Stimulated activated CD8-positive, alpha-beta memory T cell treated with anti-CD3 and anti-CD28 coated beads, Interleukin-12 subunit alpha, Interleukin-12 subunit beta, amount 100 ng/mL, for 24 hours (primary cell): ENCODE results near the gene TRIM36.

ENCODE experiments used
- DNase-seq: peaks from one replicate; pipeline ENCODE4 v3.0.0-alpha.2; 2020; ENCODE audit errors: extremely low read depth

TRIM36 gene, protein sequence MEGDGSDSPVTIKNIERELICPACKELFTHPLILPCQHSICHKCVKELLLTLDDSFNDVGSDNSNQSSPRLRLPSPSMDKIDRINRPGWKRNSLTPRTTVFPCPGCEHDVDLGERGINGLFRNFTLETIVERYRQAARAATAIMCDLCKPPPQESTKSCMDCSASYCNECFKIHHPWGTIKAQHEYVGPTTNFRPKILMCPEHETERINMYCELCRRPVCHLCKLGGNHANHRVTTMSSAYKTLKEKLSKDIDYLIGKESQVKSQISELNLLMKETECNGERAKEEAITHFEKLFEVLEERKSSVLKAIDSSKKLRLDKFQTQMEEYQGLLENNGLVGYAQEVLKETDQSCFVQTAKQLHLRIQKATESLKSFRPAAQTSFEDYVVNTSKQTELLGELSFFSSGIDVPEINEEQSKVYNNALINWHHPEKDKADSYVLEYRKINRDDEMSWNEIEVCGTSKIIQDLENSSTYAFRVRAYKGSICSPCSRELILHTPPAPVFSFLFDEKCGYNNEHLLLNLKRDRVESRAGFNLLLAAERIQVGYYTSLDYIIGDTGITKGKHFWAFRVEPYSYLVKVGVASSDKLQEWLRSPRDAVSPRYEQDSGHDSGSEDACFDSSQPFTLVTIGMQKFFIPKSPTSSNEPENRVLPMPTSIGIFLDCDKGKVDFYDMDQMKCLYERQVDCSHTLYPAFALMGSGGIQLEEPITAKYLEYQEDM

DNA sequence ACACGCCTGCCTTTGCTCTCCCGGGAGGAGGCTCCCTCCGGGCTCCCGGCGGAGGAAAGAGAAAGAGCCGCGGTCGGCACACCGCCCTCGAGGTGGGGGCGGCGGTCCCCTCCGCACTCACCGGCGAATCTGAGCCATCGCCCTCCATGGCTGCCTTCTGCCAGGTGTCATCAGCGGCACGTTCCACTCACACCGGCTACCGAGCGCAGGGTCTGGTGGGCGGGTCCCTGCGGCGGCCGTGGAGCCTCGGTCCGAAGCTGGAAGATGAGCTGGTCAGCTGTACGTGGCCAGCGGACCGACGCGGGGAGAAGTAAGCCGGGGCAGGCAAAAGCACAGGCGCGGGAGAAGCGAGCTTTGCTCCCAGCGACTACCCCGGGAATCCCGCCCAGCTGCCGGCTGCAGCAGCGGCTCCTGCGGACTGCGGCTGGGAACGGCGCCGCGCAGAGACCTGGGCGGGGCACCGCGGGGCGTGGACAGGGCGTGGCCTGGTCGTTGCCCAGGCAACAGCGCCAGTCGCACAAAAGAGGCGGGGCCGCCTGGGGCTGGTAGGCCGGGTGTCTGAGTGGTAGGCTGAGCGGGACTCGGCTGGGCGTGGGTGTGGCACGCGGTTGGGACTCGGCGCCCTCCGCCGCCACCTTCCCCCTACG lies at the start of gene TRIM36:
Gene TRIM36 (minus strand): TSS at position 422 of the 647 bp plus-strand sequence. CDS start 274 bp downstream, at position 148.
- peak; percentile 78 for DNase-seq

DNA sequence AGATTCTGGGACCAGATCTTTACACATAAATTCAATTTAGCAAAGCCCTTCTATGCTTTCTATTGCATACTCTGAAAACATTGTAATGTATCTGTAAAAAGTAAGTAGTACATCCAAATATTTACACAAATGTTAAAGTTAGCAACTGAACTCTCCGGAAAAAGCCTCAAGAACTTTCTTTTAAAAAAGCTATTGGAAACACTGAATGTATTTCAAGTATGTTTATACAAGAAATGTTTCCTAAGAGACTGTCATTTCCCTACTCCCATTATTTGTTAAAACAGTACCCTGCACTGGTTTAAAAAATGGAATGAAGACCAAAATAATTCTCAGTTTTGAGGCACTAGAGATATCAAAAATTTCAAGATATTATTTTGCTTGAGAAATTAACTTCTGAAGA lies 44.8 kb upstream of the TRIM36 start:
- no peak for DNase-seq

DNA sequence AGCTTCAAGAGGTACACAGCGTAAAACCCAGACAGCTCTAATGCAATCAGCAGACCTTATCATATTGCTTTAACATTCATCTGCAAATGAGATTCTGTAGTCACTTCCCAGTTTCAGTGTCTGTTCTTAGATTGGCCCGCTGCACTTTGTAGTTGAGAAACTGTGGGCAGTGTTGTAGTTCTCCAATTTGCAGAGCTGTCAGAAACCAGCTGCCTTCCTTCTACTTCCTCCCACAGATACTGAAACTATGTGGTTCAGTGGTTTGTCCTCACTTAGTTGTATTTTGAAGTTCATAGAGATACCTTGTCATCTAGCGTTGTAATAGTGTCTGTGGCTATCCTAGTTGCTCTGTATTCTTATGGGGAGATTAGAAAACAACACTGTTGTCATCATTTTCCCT lies 39.6 kb upstream of the TRIM36 start:
- peak; percentile 22 for DNase-seq

DNA sequence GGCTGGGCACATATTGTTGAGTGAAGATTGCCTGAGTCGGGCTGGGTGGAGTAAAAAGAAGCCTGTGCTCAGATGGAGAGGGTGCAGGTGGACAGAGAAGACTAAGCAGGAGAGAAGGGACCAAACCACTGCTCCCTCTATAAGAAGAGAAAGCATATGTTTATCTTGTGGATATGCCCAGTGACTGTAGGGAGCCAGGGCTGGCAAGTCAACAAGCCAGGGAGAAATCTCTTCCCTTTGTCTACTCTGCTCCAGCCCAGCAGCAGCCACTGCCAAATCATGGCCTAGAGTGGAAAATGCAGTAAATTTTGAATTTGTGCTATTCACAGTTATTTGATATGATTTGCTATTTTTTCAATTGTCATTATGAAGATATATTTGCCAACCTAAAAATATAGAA lies 33.2 kb upstream of the TRIM36 start:
- DNase-seq, result no peak

DNA sequence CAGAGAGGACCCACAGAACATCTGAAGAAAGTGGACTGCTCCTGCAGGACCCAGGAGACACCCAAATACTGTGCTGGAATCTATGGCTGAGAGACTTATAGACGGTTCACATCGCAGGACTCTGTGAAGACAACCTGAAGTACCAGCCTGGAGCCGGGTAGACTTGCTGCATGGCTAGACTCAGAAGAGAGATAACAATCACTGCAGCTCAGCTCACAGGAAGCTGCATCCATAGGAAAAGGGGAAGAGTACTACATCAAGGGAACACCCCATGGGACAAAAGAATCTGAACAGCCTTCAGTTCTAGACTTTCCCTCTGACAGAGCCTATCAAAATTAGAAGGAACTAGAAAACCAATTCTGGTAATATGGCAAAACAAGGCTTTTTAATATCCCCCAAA lies 26.5 kb upstream of the TRIM36 start:
- no peak for DNase-seq

DNA sequence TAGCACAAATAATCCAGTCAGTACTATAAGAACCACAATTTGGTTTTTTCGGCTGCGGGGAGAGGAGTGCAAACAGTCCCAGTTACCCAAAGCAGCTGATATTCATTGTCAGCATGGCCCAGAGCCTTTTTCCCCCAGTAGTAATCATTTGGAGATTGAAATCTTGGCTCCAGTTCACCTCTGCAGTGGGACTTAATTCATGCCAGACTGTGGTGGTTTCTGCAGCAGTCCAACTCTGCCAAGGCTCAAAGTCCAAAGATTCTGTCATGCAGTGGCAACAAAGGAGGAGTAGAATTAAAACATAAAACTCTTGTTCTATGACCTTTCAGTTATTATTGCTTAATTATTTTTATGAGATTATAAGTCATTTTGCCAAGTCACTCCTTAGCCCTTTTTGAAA lies 25.0 kb upstream of the TRIM36 start:
- no peak for DNase-seq

DNA sequence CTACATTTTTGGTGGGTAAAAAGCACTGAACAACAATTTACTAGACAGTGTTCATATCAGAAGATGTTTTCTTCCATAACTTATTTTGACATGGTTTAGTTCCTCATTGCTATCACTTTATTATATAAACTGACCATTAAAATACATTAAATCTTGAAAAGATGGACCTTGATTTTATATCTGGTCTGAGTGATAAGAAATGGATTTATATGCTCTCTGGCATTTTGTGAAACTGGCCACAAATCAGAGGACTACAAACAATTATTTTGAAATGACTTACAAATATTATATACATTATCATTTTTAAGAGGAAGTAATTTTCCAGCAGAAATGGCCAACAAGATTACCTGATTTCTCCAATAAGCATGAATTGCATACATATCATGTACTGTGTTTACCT lies 23.6 kb upstream of the TRIM36 start:
- DNase-seq, result no peak

DNA sequence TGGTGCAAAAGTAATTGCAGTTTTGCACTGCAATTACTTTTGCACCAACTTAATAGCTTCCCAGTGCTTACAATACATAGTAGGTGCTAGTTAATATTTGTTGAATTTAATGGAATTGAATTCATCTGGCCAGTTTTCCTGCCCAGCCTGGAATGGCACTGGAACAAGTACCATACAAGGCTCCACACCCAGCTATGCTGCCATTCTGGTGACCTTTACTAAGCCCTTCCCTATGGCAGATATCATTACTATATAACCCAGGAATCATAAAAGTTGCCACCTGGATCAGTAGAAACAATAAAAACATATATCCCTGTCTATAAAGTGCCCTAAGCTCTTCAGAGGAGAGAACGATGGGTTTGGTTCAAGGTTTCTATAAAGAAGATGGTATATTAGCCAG lies 22.4 kb upstream of the TRIM36 start:
- DNase-seq, result no peak

DNA sequence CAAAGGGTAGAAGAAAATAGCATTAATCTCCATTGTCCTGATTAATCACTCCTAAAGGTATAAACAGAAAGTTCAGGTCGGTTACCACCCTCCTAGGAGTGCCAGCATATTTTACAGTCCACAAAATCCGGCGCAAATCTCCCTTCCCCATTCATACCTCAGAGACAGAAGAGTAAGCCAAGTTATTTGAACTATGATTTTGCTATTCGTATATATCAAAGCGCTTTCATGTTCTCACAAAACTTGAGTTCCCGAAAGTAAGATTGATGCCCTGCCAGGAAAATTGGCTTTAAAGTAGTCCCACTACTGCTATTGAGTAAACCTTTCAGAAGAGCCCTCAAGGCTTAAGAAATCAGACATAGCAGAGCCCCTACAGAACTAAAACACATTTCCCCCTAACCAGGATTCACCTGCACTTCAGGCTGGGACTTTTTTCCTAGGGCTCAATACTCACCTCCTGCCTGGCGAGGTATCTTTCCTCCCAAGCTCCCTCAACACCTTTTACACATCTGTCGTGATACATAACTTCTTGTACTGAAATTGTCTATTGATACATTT lies 21.8 kb upstream of the TRIM36 start:
- no peak for DNase-seq

DNA sequence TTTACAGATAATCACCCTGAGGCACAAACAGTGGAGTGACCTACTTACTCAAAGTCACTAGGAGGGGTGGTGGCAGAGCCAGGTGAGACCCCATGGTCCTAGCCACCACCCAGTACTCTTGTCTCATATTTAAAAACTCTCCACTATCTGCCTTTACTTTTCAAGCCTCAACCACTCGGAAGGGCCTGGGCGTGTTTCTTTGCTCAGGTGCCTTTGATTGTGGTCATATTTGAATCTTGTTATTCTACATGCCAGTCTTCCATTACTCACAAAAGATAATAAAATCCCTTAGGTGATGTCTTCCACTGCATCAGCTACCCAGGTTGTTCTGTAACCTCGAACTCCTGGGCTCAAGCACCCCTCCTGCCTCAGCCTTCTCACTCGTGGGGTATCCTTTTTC lies 20.7 kb upstream of the TRIM36 start:
- no peak for DNase-seq

DNA sequence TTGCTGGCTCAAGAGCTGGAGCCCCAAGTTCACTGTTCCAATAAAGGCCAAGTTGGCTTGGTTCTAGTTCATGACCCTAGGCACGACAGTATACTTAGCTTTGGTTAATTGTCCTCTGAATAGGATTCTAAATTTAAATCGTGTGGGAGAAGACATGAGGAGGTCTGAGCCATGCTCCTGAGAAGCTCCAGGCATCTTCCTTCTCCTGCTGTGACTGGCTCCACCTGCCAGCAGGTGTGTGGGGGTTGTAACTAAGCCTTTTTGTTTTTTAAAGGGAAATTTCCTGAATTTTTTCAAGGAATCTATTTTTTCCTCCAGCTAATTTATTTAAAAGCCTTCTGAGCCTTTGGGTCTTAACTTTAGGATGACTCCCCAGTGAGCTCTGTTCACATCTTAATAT lies 20.2 kb upstream of the TRIM36 start:
- no peak for DNase-seq

DNA sequence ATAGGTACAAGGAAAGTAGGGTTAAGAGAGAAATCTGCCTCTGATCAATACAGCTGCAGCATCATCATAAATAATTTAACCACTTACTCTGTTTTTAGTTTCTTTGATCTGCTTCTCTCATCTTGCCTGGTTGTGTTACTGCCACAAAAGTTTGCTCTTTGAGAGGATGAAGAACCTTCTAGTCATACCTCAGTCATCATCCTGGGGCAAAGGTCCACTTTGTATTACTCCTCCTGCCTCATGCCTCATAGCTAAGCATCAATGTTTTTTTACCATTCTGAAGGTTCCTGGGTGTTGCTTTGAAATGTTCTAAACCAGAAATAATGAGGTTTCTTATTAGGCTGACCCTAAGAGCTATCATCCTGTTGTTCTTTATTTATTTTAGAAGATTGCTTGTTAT lies 17.1 kb upstream of the TRIM36 start:
- no peak for DNase-seq

DNA sequence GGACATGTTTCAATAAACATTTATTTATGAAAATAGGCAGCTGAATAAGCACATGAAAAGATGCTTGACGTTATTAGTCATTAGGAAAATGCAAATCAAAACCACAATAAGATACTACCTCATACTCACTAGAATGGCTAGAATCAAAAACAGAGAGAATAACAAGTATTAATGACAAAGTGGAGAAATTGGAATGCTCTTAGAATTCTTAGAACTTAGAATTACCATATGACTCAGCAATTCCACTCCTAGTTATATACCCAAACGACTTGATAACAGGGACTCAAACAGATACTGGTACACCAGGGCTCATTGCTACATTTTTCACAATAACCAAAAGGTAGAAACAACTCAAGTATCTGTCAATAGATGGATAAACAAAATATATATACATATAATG lies 15.1 kb upstream of the TRIM36 start:
- DNase-seq, result no peak

DNA sequence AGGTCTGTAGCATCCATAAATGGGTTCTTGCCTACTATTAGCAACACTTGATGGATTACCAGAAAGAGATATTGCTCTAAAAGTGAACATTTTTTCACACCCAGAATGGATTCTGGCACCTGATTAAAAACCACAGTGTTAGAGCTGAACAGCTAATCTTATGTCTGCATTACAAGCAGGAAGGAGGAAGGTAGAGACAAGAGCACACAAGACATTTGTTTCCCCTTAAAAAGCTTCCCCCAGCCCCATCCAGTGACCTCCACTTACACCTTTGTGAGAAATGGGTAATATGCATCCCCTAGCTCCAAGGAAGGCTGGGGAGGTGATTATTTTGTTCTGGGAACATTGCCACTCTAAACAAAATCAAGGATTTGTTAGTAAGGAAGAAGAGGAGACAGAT lies 12.0 kb upstream of the TRIM36 start:
- DNase-seq, result no peak

DNA sequence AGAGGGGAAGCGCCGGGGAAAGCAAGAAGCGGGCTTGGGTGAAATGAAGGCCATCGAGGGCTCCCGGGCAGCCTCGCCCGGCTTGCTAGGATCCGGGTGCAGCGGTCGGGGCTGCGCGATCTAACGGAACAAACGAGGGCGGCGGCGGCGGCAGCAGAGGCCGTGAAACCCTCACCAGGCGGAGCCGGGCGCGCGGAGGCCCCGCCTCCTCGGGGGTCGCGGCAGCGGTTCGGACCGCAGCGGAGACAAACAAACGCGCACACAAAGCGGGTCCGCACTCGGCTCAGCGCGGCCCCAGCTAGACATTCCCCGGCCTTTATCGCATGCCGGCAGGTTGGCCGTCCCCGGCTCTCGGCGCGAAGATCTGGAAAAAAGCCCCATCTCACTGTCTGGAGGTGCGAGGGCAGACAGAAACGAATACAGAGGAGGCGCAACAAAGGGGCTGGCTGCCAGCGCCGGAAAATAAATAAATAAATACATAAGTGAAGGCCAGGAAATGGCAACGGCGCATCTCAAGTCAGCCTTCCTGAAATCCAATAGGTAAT lies 10.5 kb upstream of the TRIM36 start:
- no peak for DNase-seq

DNA sequence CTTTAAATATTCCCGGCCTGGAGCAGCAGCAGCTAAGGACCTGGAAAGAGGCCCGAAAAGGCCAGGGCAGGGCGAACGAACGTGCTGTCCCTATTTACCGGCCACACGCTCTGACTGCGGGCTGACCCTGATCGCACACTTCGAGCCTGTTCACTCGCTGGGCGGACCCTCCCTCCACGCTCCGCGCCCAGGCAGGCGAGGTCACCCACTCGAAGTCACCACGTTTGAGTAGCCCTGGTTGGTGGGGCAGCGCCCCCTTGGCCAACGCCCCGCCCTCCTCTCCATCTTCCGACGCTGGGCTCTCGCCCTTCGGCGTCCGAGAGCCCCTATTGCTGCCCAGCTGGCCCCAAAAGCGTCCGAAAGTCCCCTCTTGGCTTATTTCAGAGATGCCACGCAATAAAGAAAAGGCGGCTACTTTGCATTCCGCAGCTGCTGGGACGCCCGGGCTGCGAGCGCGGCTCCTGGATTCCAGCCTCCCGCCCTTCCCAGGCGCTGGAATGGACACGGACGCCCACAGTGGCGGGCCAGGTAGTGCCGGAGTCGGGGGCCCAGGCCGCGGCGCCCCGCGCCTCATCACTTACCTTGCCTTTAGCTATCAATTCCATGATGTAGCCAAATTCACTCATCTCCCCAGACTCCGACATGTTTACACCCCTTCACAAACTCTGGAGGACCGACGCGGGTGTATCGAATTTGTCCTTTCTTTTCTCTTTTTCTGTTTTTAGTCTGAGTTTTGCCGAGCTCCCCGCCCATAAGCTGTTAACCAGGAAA lies 9.9 kb upstream of the TRIM36 start:
- no peak for DNase-seq

DNA sequence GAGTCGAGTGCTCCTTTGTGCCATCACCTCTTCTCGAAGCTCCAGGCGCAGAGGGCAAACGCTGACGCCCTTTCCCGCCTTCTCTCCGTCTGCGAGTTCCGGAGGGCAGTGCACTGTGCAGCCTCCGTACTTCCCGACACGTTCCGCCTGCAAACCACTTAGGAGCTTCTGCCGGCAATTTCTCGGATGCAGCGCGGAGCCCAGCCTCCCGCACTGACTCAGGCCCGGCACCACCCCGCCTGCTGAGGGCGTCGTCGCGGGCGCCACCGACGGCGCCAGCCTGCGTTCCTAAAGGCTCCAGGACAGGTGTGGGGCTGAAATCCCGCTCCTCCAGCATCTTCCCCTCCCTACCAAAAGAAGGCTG lies 9.3 kb upstream of the TRIM36 start:
- DNase-seq, result no peak

DNA sequence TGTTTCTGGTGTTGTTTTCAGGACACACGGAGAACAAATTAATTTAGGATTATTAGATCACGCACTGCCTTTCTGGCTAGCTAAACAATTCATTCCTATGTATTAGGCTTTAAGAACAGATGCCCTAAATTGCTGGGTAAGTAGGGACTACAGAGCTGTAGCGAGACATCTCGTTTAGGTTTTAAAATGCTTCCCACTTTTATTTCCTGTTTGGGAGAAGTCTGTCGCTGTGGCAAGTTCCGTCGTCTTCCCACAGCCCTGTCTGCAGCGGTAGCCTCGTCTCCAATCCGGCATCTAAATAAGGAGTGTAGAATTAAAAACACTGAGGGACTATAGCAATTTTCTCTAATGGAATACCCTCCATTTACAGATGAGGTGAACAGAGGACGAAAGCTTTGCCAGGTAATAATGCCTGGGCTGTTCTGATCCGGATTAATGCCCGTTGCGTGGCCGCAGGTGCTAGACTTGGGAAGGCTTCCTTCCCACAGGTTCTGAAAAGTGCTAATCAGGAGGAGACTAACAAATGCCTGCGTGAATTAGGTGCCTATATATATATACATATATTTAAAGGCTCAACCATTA lies 1.3 kb upstream of the TRIM36 start:
- DNase-seq, result no peak

DNA sequence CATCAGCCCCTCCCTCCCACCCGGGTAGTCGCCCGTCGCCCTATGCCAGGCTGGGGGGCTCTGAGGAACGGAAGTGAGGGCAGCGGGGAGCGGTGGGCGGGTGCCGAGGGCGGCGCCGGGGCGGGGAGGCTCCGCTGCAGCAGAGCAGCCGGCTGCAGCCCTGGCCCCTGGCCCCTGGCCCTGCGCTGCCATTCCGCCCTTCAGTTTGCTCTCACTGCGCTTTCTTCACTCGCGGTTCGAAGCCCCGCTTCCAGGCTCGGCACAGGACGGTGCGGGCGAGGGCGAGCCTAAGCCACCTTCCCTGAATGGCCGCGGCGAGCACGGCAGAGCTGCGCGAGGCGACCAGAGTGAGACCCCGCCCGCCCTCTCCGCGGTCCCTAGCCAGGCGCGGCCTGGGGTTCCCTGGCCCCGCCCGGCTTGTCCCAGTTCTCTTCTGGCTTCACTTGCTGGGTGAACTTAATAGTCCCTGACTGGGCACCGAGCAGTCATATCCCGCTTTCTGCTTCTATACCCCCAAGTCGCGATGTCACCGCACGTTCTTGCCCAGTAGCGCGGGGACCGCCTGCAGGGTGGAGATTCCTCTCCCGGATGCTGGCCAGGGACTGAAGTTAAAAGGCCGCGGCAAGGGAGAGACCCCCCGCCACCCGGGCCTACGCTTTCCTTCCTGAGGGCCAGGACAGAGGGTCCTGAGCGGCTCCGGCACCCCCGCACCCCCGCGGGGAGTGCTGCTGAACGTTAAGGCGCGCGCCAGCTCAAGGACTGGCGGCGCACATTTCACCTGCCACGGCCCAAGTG lies 623 bp upstream of the TRIM36 start:
- no peak for DNase-seq

DNA sequence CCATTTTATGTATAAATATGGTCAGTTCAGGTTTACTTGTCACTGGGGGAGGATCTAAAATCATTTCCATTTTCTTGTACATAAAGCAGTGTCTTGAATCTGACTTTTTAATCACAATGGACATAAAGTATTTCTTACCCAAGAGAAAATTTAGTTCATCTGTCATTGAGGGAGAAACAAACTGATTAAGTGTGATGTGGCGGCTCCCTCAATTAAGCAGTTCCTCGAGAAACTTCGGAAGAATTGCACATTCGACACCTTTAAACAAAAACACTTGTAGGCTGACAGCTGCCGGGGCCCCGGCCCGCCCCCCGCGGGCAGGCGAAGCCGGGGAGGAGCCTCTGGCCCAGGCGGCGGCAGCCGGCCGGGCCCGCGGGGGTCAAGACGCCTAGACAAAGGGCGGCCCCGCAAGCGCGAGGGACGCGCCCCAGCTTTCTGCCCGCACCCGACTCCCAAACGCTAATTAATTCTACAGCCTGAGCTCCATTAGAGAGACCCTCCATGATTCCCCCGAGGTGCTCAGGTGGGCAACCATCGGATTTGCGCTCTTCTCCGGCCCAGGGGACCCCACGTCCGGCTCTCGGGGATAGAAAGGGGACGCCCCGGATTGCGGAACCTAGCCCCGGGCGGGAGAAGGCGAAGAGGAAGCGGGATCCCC lies 750 bp downstream of the TRIM36 start:
- no peak for DNase-seq
